ENCODE results near the gene LYRM2.

DNA sequence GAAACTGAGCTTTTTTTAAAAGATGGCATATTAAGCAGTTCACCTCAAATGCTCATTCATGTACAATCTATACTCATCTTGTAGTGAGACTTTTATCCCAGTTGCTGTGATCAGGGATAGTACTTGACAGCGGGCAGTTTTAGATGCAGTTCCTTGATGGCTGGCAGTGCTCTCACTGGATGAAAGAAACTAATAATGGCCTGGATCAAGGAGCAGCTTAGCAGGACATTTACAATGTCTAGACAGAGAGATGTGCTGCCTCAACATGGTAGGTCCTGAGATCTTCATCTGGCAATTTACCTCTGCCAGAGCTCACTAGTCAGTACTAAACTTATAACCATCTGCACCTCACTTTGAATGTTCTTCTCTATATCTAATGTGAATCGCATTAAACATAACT is 46.8 kb upstream of the LYRM2 start:
- TF ChIP-seq, protein P1, sequence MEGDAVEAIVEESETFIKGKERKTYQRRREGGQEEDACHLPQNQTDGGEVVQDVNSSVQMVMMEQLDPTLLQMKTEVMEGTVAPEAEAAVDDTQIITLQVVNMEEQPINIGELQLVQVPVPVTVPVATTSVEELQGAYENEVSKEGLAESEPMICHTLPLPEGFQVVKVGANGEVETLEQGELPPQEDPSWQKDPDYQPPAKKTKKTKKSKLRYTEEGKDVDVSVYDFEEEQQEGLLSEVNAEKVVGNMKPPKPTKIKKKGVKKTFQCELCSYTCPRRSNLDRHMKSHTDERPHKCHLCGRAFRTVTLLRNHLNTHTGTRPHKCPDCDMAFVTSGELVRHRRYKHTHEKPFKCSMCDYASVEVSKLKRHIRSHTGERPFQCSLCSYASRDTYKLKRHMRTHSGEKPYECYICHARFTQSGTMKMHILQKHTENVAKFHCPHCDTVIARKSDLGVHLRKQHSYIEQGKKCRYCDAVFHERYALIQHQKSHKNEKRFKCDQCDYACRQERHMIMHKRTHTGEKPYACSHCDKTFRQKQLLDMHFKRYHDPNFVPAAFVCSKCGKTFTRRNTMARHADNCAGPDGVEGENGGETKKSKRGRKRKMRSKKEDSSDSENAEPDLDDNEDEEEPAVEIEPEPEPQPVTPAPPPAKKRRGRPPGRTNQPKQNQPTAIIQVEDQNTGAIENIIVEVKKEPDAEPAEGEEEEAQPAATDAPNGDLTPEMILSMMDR (IDR thresholded peaks at IDR 0.05): no peak
- no peak for TF ChIP-seq EP300 (IDR thresholded peaks at IDR 0.05)

All from ovary (tissue), 3 donors.